H1 (cell line): ENCODE data around the gene DAGLA. TPM values are rescaled to one million over a fixed set of nuclear protein-coding genes. Genes with fewer than 3 reads are reported as not detected.

Experiments
- BRCA1 ChIP-seq: IDR thresholded peaks from 2 replicates; pipeline ENCODE4 v1.6.1; 2012; ENCODE audit warnings: low read depth, low read length, improper control_type of control experiment
- CTBP2 ChIP-seq: IDR thresholded peaks from 2 replicates; pipeline ENCODE4 v1.7.0; 2011; ENCODE audit warnings: borderline replicate concordance, mild to moderate bottlenecking, moderate library complexity, mixed read lengths, low read length; ENCODE audit not compliant: insufficient read depth, insufficient read length
- E2F6 ChIP-seq: IDR thresholded peaks from 2 replicates; pipeline ENCODE4 v1.6.1; 2012; ENCODE audit warnings: inconsistent platforms
- SAP30 ChIP-seq: fragments of 300-600 bp; sonication (generic); IDR thresholded peaks from 2 replicates; pipeline ENCODE4 v1.7.1; 2012; ENCODE audit warnings: low read length, moderate library complexity, mild to moderate bottlenecking, inconsistent platforms; ENCODE audit not compliant: insufficient read depth, insufficient replicate concordance
- TAF7 ChIP-seq: optimal IDR thresholded peaks from 2 replicates; pipeline ENCODE3; 2011; ENCODE audit warnings: low read depth, mild to moderate bottlenecking, inconsistent platforms, low read length, moderate library complexity, borderline replicate concordance
- TBP ChIP-seq: IDR thresholded peaks from 2 replicates; pipeline ENCODE4 v1.6.1; 2011; ENCODE audit warnings: low read depth, low read length, improper control_type of control experiment
- TCF12 ChIP-seq: IDR thresholded peaks from 2 replicates; pipeline ENCODE4 v1.6.1; 2011; ENCODE audit warnings: low read depth, mild to moderate bottlenecking, low read length
- USF2 ChIP-seq: IDR thresholded peaks from 2 replicates; pipeline ENCODE4 v1.6.1; 2011; ENCODE audit warnings: low read length, improper control_type of control experiment
- polyA plus RNA-seq, 7 experiments: library from polyadenylated mRNA; depleted of rRNA in 3 of 7; stranded (reverse) in 5 of 7; unstranded in 2 of 7; fragments of >200 nt in 5 of 7; fragments of 200-250 nt in 2 of 7; gene quantifications; 1 replicate in 5 of 7; 2 replicates in 1 of 7; 4 replicates in 1 of 7; pipeline versions ENCODE4 v1.2.1 to v1.2.3, GENCODE V29; 2011 to 2013; ENCODE audit warnings: missing spikeins in 2 of 7, mixed read lengths in 2 of 7
- total RNA-seq: library from RNA; stranded (reverse); fragmentation: NEBNext Ultra II Directional; extraction: Animal tissue kit (Norgen Biotek cat#: 25700); gene quantifications from 2 replicates; pipeline ENCODE4 v1.2.1, GENCODE V29; 2021

DAGLA gene
- total and polyA plus RNA-seq, 2 of the 8 experiments (the other 6 are each of a cell fraction or from before 2014, with no cell fraction given), result 3.6 to 6.6 TPM

- TF ChIP-seq TAF7, result no peak
- no peak for TF ChIP-seq TBP
- no peak for TF ChIP-seq SAP30
- no peak for TF ChIP-seq BRCA1
- TF ChIP-seq E2F6, result no peak
- TF ChIP-seq CTBP2, result no peak
- no peak for TF ChIP-seq USF2
- TF ChIP-seq TCF12, result no peak
- TF ChIP-seq, all 59 proteins: peak for 0
Measured at GRCh38 chr11:61753672-61754071, 73.5 kb downstream of the DAGLA start (continued).
